GM19328 (cell line): ENCODE results near the gene PCDHB5.
"Not testable (repeated sequence)": the region's sequence is repeated elsewhere in the genome, so short reads cannot be mapped to it uniquely, and the experiment has no call there.

Experiments
- ATAC-seq: cut with Tn5 transposase; IDR thresholded peaks from one replicate; pipeline ENCODE4 v1.9.1; 2021; ENCODE audit warnings: mild to moderate bottlenecking, moderate library complexity; ENCODE audit not compliant: unreplicated experiment

Gene PCDHB5

GRCh38 chr5:141151632-141152031 is 16.6 kb downstream of the PCDHB5 start:
- ATAC-seq = not testable (repeated sequence)

GRCh38 chr5:141152096-141152495 is 17.1 kb downstream of the PCDHB5 start:
- ATAC-seq = not testable (repeated sequence)

GRCh38 chr5:141155540-141156374 is 20.8 kb downstream of the PCDHB5 start:
- no peak for ATAC-seq

GRCh38 chr5:141157356-141157755 is 22.4 kb downstream of the PCDHB5 start:
- ATAC-seq = not testable (repeated sequence)

- not testable (repeated sequence) for ATAC-seq
These were observed 22.9 kb downstream of the PCDHB5 start for GRCh38 chr5:141157901-141158300.

GRCh38 chr5:141172381-141173204 is 37.6 kb downstream of the PCDHB5 start, which contains the start of gene PCDHB7:
TSS of gene PCDHB7 (plus strand) at chr5:141172644. CDS start at chr5:141172836, 192 bp downstream.
- no peak for ATAC-seq

GRCh38 chr5:141174291-141175104 is 39.5 kb downstream of the PCDHB5 start:
- ATAC-seq = not testable (repeated sequence)

GRCh38 chr5:141175933-141176332 is 40.9 kb downstream of the PCDHB5 start:
- ATAC-seq = no peak

- ATAC-seq = not testable (repeated sequence)
These were observed 42.7 kb downstream of the PCDHB5 start, which contains the start of gene PCDHB8 for GRCh38 chr5:141177577-141178191. TSS of gene PCDHB8 (plus strand) at chr5:141177790. CDS start at chr5:141178035, 245 bp downstream.

- ATAC-seq = not testable (repeated sequence)
These were observed 44.4 kb downstream of the PCDHB5 start for GRCh38 chr5:141179371-141179770.

GRCh38 chr5:141179876-141180275 is 44.9 kb downstream of the PCDHB5 start:
- ATAC-seq = not testable (repeated sequence)

- no peak for ATAC-seq
These were observed 45.3 kb downstream of the PCDHB5 start for GRCh38 chr5:141180313-141180712.

GRCh38 chr5:141182248-141182647 is 47.2 kb downstream of the PCDHB5 start, which contains the start of gene PCDHB16:
TSS of gene PCDHB16 (plus strand) at chr5:141182387. CDS start at chr5:141182560, 173 bp downstream.
- no peak for ATAC-seq

GRCh38 chr5:141184117-141184855 is 49.3 kb downstream of the PCDHB5 start:
- ATAC-seq = not testable (repeated sequence)

- ATAC-seq = no peak
These were observed 52.0 kb downstream of the PCDHB5 start, which contains the start of gene PCDHB9 for GRCh38 chr5:141186897-141187512. TSS of gene PCDHB9 (plus strand) at chr5:141187161. CDS start at chr5:141187319, 158 bp downstream.
